NT2/D1 (cell line): ENCODE measurements around the gene OSBPL7.

Experiments used
- SUZ12 ChIP-seq: IDR thresholded peaks from 2 replicates; pipeline ENCODE4 v1.6.1; 2011; ENCODE audit not compliant: insufficient read length, insufficient read depth; ENCODE audit errors: extremely low read depth
- YY1 ChIP-seq: IDR thresholded peaks from 2 replicates; pipeline ENCODE4 v1.6.1; 2011; ENCODE audit not compliant: insufficient read length, insufficient read depth
- ZNF274 ChIP-seq: IDR thresholded peaks from 2 replicates; pipeline ENCODE4 v1.6.1; 2011; ENCODE audit warnings: mild to moderate bottlenecking, low read depth, low read length

GRCh38 chr17:47816111-47816735 lies 5.4 kb downstream of the OSBPL7 start:
- TF ChIP-seq YY1 (no peak), ZNF274 (no peak), SUZ12 (no peak)
